ENCODE results near the gene TMEM91. TPM values are rescaled to one million over a fixed set of nuclear protein-coding genes. Genes with fewer than 3 reads are reported as not detected.

TMEM91 gene
- total and polyA plus RNA-seq, 2 of the 13 experiments (the other 11 are each of a cell fraction or from before 2014, with no cell fraction given): 6.3 to 10.3 TPM

- TF ChIP-seq ZKSCAN5 (CRISPR knock-in tag; IDR thresholded peaks at IDR 0.05) (no peak), NBN (conservative IDR thresholded peaks at IDR 0.05) (no peak), HOXA5 (CRISPR knock-in tag; IDR thresholded peaks at IDR 0.05) (no peak), ZNF318 (CRISPR knock-in tag; IDR thresholded peaks at IDR 0.05) (no peak), ZNF343 (CRISPR knock-in tag; IDR thresholded peaks at IDR 0.05) (no peak), ATRX (CRISPR knock-in tag; IDR thresholded peaks at IDR 0.05; ENCODE audit: borderline replicate concordance) (no peak), GPBP1L1 (CRISPR knock-in tag; IDR thresholded peaks at IDR 0.05) (no peak), ZNF280D (CRISPR knock-in tag; IDR thresholded peaks at IDR 0.05) (no peak), ZNF17 (CRISPR knock-in tag; IDR thresholded peaks at IDR 0.05) (no peak), ZBTB7B (CRISPR knock-in tag; IDR thresholded peaks at IDR 0.05) (no peak), ZNF230 (CRISPR knock-in tag; IDR thresholded peaks at IDR 0.05) (peak; percentile 56; the same call in 1 of the 2 replicates), CBX2 (IDR thresholded peaks at IDR 0.05; ENCODE audit: low read depth, low read length) (no peak), CBX2 (CRISPR knock-in tag; IDR thresholded peaks at IDR 0.05; ENCODE audit: low read depth) (no peak), GTF3A (CRISPR knock-in tag; conservative IDR thresholded peaks at IDR 0.05) (no peak), MTA1 (CRISPR knock-in tag; IDR thresholded peaks at IDR 0.05; ENCODE audit: borderline replicate concordance) (no peak), BATF2 (CRISPR knock-in tag; IDR thresholded peaks at IDR 0.05) (no peak), WIZ (CRISPR knock-in tag; IDR thresholded peaks at IDR 0.05) (no peak)
These were observed 12.4 kb upstream of the TMEM91 start, which contains the start of gene B9D2 (continued) for GRCh38 chr19:41363753-41364523.

Measured in HepG2 (cell line).